OCI-LY7 (cell line): ENCODE data around the gene STAP2. TPM values are rescaled to one million over a fixed set of nuclear protein-coding genes. Genes with fewer than 3 reads are reported as not detected.

Experiments used
- BruUV-seq: library from RNA; stranded (reverse); fragments of 400-500 nt; replicated peaks from 2 replicates; lab custom pipeline; 2021; lab: Mats Ljungman, UMichigan
- CTCF ChIA-PET: fragments of 300-600 bp; sonication (Branson Sonifier 250); formaldehyde crosslinking; loops from one replicate; lab custom pipeline; 2022; ENCODE audit warnings: antibody characterized with exemption; ENCODE audit not compliant: unreplicated experiment; lab: Charles Lee
- POLR2A ChIA-PET: fragments of 300-600 bp; sonication (Branson Sonifier 250); formaldehyde crosslinking; loops from one replicate; lab custom pipeline; 2022; ENCODE audit warnings: antibody characterized with exemption; lab: Charles Lee
- DNase-seq: peaks from one replicate; pipeline ENCODE4 v3.0.0-alpha.2; 2015; ENCODE audit warnings: low spot score
- H2AFZ ChIP-seq: fragments of 200-600 bp; sonication (generic), shearing (Covaris generic); 2 replicates; pipeline ENCODE4 v1.6.1; 2014; ENCODE audit warnings: mild to moderate bottlenecking, antibody characterized with exemption, low read length, moderate library complexity
- H3K27ac ChIP-seq: fragments of 200-600 bp; sonication (generic); 2 replicates; pipeline ENCODE4 v1.5.1; 2014; ENCODE audit warnings: mixed run types, low read depth, mild to moderate bottlenecking, moderate library complexity, low read length, inconsistent platforms; ENCODE audit not compliant: poor library complexity, severe bottlenecking
- H3K36me3 ChIP-seq: fragments of 200-600 bp; sonication (generic); 2 replicates; pipeline ENCODE4 v1.6.1; 2014; ENCODE audit warnings: mild to moderate bottlenecking, antibody characterized with exemption, low read length, moderate library complexity, mixed read lengths; ENCODE audit not compliant: insufficient read depth
- H3K4me1 ChIP-seq: fragments of 200-600 bp; sonication (generic); 2 replicates; pipeline ENCODE4 v1.5.1; 2014; ENCODE audit warnings: mild to moderate bottlenecking, low read length; ENCODE audit not compliant: insufficient read depth, poor library complexity, severe bottlenecking
- H3K4me2 ChIP-seq: fragments of 200-600 bp; sonication (generic); 2 replicates; pipeline ENCODE4 v1.6.1; 2014; ENCODE audit warnings: mild to moderate bottlenecking, low read length
- H3K4me3 ChIP-seq: fragments of 200-600 bp; sonication (generic); 2 replicates; pipeline ENCODE4 v1.5.1; 2014; ENCODE audit warnings: mild to moderate bottlenecking, low read depth, low read length; ENCODE audit not compliant: poor library complexity, severe bottlenecking
- H3K79me2 ChIP-seq: fragments of 200-600 bp; sonication (generic); 2 replicates; pipeline ENCODE4 v1.6.1; 2016; ENCODE audit warnings: low read depth, mild to moderate bottlenecking, low read length, moderate library complexity, mixed read lengths; ENCODE audit not compliant: insufficient read depth
- H3K9me2 ChIP-seq: fragments of 200-600 bp; sonication (generic); 2 replicates; pipeline ENCODE4 v1.6.1; 2016; ENCODE audit warnings: mild to moderate bottlenecking, low read length, mixed read lengths; ENCODE audit not compliant: insufficient read depth
- H3K9me3 ChIP-seq: fragments of 200-600 bp; sonication (generic); 2 replicates; pipeline ENCODE4 v1.6.1; 2014; ENCODE audit warnings: mild to moderate bottlenecking, mixed run types, low read length, mixed read lengths
- H4K20me1 ChIP-seq: fragments of 200-600 bp; sonication (generic); 2 replicates; pipeline ENCODE4 v1.6.1; 2014; ENCODE audit warnings: mild to moderate bottlenecking, antibody characterized with exemption, low read length, moderate library complexity, mixed read lengths; ENCODE audit not compliant: insufficient read depth
- EZH2phosphoT487 ChIP-seq: fragments of 200-600 bp; sonication (generic); IDR thresholded peaks from 2 replicates; pipeline ENCODE4 v1.6.1; 2018; ENCODE audit warnings: low read depth, borderline replicate concordance, mild to moderate bottlenecking, mixed run types, antibody characterized with exemption, low read length, moderate library complexity, mixed read lengths
- intact Hi-C: fragments of 100-400 bp; cut with micrococcal nuclease; formaldehyde crosslinking; loops from one replicate; pipeline ENCODE4 v1.10.0; 2022; ENCODE audit not compliant: unreplicated experiment
- total RNA-seq, 2 experiments: library from RNA; depleted of rRNA in 1 of 2; stranded (reverse); fragments of >200 nt in 1 of 2; shearing (Covaris generic) in 1 of 2; gene quantifications; 2 replicates each; pipeline ENCODE4 v1.2.3, GENCODE V29; 2014 to 2022
- TF ChIP-seq, protein P1 (sequence below): fragments of 200-600 bp; sonication (generic); conservative IDR thresholded peaks from 2 replicates; pipeline ENCODE4 v1.5.1; 2014; ENCODE audit warnings: mild to moderate bottlenecking, antibody characterized with exemption, low read length, moderate library complexity, mixed read lengths

Gene STAP2
- total RNA-seq, 2 experiments from 2014 or later, result 1.2 to 1.3 TPM

DNA sequence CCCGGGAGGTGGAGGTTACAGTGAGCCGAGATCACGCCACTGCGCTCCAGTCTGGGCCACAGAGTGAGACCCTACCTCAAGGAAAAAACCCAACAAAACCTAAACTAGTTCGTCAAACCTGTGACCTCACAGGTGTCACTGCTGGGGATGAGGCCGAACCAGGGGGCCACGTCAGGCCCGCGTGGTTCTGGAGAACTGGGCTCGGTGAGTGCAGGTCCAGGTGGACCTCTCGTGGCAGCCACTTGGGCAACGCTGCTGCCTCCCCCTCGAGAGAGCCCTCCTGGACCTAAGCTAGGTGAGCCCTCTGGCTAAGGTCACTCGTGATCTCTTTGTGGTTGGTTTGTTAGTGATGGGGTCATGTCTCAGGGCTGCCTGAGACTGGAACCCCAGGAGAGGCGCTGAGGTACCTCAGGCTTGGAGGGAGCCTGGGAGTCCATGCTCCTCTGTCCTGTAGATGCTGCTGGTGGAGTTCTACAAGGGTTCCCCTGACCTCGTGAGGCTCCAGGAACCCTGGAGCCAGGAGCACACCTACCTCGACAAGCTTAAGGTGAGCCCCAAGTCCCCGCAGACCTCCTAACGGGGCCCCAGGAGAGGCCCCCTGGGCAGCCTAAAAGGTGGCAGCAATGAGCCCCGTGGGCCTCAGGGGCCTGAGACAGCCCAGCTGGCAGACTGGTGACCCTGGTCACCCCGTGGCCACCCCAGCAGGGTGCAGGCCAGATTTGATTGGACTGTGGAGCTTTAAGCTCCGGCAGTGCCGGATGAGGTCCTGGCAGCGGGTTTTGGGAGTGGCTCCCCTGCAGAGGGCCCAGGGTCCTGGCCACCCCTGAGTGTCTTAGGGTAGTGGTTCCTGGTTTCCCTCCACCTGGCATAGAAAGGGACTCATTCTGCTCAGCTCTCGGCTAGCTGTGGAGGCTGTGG lies 20.3 kb upstream of the STAP2 start:
- H4K20me1 ChIP-seq, result no peaks in the 10 kb centered on the region
- H3K9me2 ChIP-seq, result no peaks in the 10 kb centered on the region
- ChIA-PET POLR2A (no interaction called here), CTCF (no interaction called here)
- no peak overlapping the region for H3K4me2 ChIP-seq
- H2AFZ ChIP-seq, result no peak overlapping the region
- no peak overlapping the region for H3K4me3 ChIP-seq
- H3K36me3 ChIP-seq, result peaks cover 69% of the 10 kb centered on the region
- no peaks in the 10 kb centered on the region for H3K4me1 ChIP-seq
- TF ChIP-seq, protein P1, sequence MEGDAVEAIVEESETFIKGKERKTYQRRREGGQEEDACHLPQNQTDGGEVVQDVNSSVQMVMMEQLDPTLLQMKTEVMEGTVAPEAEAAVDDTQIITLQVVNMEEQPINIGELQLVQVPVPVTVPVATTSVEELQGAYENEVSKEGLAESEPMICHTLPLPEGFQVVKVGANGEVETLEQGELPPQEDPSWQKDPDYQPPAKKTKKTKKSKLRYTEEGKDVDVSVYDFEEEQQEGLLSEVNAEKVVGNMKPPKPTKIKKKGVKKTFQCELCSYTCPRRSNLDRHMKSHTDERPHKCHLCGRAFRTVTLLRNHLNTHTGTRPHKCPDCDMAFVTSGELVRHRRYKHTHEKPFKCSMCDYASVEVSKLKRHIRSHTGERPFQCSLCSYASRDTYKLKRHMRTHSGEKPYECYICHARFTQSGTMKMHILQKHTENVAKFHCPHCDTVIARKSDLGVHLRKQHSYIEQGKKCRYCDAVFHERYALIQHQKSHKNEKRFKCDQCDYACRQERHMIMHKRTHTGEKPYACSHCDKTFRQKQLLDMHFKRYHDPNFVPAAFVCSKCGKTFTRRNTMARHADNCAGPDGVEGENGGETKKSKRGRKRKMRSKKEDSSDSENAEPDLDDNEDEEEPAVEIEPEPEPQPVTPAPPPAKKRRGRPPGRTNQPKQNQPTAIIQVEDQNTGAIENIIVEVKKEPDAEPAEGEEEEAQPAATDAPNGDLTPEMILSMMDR, result no peak
- TF ChIP-seq EZH2phosphoT487, result no peak
- intact Hi-C loops, result no loop called here
- BruUV-seq, result no TSS peak
- DNase-seq, result no peak
- no peak overlapping the region for H3K27ac ChIP-seq
- no peaks in the 10 kb centered on the region for H3K79me2 ChIP-seq
- no peaks in the 10 kb centered on the region for H3K9me3 ChIP-seq

DNA sequence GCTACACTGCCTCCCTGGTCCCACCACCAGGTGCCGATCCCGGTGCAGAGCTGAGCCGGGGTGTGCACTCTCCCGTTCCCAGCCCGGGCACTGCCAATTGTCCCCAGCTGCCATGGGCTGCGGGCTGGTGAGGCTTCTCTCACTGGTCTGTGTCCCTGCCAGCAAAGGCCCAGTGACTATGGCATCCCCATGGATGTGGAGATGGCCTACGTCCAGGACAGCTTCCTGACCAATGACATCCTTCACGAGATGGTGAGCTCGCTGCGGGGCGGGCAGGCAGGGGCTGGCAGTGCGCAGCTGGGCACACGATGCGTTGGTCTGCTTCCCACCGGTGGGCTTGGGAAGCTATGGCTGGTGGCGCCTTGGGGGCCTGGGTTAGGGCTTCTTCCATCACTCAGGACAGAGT lies 19.3 kb upstream of the STAP2 start:
- H3K27ac ChIP-seq, result no peak overlapping the region
- no peak overlapping the region for H3K4me3 ChIP-seq
- H4K20me1 ChIP-seq, result no peaks in the 10 kb centered on the region
- peaks cover 58% of the 10 kb centered on the region for H3K36me3 ChIP-seq
- H3K9me3 ChIP-seq, result no peaks in the 10 kb centered on the region
- no peaks in the 10 kb centered on the region for H3K9me2 ChIP-seq
- ChIA-PET POLR2A (no interaction called here), CTCF (no interaction called here)
- intact Hi-C loops, result no loop called here
- no peak for TF ChIP-seq EZH2phosphoT487
- TF ChIP-seq, protein P1, result no peak
- H2AFZ ChIP-seq, result no peak overlapping the region
- BruUV-seq, result no TSS peak
- no peak for DNase-seq
- no peaks in the 10 kb centered on the region for H3K4me1 ChIP-seq
- H3K4me2 ChIP-seq, result no peak overlapping the region
- no peaks in the 10 kb centered on the region for H3K79me2 ChIP-seq

DNA sequence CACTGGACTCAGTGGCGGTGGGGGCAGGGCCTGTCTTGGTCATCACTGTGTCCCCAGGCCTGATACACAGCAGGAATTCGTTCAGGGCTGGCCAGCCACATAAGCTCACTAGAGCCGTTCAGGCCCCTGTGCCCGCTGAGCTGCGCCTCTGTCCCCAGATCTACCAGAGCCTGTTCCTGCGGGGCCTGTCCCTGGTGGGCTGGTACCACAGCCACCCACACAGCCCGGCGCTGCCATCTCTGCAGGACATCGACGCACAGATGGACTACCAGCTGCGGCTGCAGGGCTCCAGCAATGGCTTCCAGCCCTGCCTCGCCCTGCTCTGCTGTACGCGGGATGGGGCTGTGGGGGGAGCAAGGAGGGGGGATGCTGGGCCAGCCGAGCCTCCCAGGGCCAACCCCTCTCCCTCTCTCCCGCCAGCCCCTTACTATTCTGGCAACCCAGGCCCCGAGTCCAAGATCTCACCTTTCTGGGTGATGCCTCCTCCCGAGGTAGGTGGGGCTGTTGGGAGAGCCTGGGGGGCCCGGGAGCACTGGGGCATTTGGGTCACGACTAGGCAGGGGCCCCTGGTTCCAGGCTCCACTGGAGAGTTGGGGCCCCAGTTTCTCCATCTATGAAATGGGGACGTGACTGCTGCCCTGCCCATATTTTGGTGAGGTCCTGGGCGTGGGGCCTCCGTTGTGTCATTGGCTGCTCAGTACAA lies 18.6 kb upstream of the STAP2 start:
- no peak for TF ChIP-seq EZH2phosphoT487
- TF ChIP-seq, protein P1, result no peak
- no peak for DNase-seq
- H3K9me3 ChIP-seq, result no peaks in the 10 kb centered on the region
- no peaks in the 10 kb centered on the region for H4K20me1 ChIP-seq
- H3K4me3 ChIP-seq, result no peak overlapping the region
- H3K79me2 ChIP-seq, result no peaks in the 10 kb centered on the region
- no peak overlapping the region for H3K27ac ChIP-seq
- CTCF ChIA-PET, result no interaction called here
- intact Hi-C loops, result no loop called here
- H2AFZ ChIP-seq, result no peak overlapping the region
- peaks cover 52% of the 10 kb centered on the region for H3K36me3 ChIP-seq
- no peaks in the 10 kb centered on the region for H3K9me2 ChIP-seq
- H3K4me1 ChIP-seq, result no peaks in the 10 kb centered on the region
- no TSS peak for BruUV-seq
- no peak overlapping the region for H3K4me2 ChIP-seq
- POLR2A ChIA-PET, result no interaction called here
